T follicular helper cell (primary cell): Measurements from ENCODE around the gene NUP62CL.
A peak's percentile ranks its signal among the peaks of the same experiment; 100 is the strongest.
"Not testable (repeated sequence)": the region's sequence is repeated elsewhere in the genome, so short reads cannot be mapped to it uniquely, and the experiment has no call there.

Experiments used
- DNase-seq: peaks from one replicate; pipeline ENCODE4 v3.0.0-alpha.2; 2020; ENCODE audit warnings: low read depth
- total RNA-seq, 2 experiments: gene quantifications; one replicate each; lab custom pipeline; 2026; lab: John Stamatoyannopoulos, UW

Gene NUP62CL, protein sequence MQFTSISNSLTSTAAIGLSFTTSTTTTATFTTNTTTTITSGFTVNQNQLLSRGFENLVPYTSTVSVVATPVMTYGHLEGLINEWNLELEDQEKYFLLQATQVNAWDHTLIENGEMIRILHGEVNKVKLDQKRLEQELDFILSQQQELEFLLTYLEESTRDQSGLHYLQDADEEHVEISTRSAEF
- 0.70 to 1.3 reads per million in 2 experiments for total RNA-seq

DNA sequence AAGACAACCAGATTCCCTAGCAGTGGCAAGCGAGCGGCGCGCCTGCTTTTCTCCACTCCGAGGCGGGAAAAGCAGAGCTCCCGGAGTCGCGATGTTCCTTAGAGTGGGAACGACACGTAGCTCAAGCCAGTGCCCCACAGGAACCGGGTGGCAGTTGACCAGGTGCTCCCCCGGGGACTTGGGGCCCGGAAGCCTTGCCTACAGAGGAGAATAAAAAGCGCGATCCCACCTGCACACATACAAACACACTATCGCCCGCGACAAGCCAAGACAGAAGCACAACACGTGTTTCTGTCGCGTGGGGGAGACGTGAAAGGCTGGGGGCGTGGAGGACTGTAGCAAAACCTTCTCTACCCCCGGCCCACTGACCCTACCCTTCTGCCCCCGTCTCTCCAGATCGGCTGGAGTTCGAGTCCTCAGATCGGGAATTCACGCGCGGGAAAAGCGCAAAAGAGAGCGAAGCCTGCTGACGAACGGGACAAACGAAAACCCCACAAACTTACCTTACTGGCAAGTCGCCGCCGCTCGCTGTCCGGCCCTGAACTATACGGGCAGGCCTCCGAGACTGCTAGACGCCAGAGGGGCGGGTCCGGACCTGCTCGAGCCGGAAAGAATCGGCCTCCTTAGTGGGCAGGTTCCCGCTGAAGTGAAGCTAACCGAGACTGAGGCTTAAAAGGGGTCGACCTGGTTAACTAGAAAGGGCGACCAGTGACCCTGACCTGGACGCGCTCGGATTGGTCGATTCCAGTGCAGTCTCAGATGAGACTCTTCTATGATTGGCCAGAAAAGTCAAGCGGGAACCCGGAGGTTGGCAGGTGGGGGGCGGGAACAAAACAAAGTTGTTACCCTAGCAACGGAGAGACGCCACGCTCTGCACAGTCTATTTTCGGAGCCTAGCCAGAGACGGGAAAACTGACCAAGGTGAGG, at the start of gene NUP62CL, which contains the start of gene DNAAF6:
Gene NUP62CL (minus strand): TSS at position 664 of the 927 bp plus-strand sequence. CDS start 31,287 bp downstream, outside the sequence.
Gene DNAAF6 (plus strand): TSS at position 842 of the 927 bp plus-strand sequence. CDS start 6,265 bp downstream, outside the sequence.
- peak; percentile 53 for DNase-seq

- no peak for DNase-seq
Observed at GRCh38 chrX:107228486-107228819, 22.2 kb upstream of the NUP62CL start.

GRCh38 chrX:107227780-107228485, 21.7 kb upstream of the NUP62CL start:
- DNase-seq = no peak

GRCh38 chrX:107226757-107227156, 20.5 kb upstream of the NUP62CL start:
- DNase-seq = no peak

- DNase-seq = no peak
Observed at GRCh38 chrX:107213477-107213876, 7.2 kb upstream of the NUP62CL start.

- DNase-seq = no peak
Observed at GRCh38 chrX:107207943-107208342, 1.7 kb upstream of the NUP62CL start.

GRCh38 chrX:107207089-107207488, 856 bp upstream of the NUP62CL start:
- no peak for DNase-seq

GRCh38 chrX:107206697-107207065, 448 bp upstream of the NUP62CL start:
- DNase-seq = no peak

GRCh38 chrX:107204068-107204605, 2.1 kb downstream of the NUP62CL start:
- no peak for DNase-seq

GRCh38 chrX:107199491-107199890, 6.7 kb downstream of the NUP62CL start:
- no peak for DNase-seq

GRCh38 chrX:107198074-107198473, 8.2 kb downstream of the NUP62CL start:
- not testable (repeated sequence) for DNase-seq

- DNase-seq = no peak
Observed at GRCh38 chrX:107197319-107197718, 8.9 kb downstream of the NUP62CL start.

GRCh38 chrX:107171369-107172102, 34.7 kb downstream of the NUP62CL start:
- DNase-seq = no peak

GRCh38 chrX:107168712-107169111, 37.5 kb downstream of the NUP62CL start:
- no peak for DNase-seq

DNA sequence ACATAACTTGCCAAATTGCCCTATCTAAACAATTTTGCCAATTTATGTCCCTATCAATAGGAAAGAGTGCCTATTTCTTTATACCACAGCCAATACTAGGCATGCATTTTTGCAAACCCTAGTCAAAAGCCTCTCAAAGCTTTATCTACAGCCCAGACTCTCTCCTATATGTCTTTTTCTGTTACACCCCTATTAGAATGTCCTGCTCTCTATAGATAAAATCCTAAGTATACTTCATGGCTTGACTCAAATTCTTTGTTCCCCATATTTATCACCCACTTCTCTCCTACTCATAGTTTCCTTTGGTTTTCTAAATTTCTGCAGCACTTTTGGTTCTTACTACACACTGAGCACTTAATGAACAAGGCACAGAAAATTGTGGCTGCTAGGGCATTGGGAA, 38.0 kb downstream of the NUP62CL start:
- no peak for DNase-seq

- no peak for DNase-seq
Observed at GRCh38 chrX:107167163-107167921, 38.9 kb downstream of the NUP62CL start.

- not testable (repeated sequence) for DNase-seq
Observed at GRCh38 chrX:107157618-107158017, 48.6 kb downstream of the NUP62CL start.

DNA sequence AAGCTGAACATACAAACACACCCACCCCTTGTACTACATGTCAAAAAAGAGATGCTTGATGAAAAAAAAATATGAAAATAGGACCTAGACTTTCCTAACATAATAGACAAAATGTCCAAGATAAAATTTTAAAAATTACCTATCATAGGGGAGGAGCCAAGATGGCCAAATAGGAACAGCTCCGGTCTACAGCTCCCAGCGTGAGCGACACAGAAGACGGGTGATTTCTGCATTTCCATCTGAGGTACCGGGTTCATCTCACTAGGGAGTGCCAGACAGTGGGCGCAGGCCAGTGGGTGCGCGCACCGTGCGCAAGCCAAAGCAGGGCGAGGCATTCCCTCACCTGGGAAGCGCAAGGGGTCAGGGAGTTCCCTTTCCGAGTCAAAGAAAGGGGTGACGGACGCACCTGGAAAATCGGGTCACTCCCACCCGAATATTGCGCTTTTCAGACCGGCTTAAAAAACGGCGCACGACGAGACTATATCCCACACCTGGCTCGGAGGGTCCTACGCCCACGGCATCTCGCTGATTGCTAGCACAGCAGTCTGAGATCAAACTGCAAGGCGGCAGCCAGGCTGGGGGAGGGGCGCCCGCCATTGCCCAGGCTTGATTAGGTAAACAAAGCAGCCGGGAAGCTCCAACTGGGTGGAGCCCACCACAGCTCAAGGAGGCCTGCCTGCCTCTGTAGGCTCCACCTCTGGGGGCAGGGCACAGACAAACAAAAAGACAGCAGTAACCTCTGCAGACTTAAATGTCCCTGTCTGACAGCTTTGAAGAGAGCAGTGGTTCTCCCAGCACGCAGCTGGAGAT, 50.4 kb downstream of the NUP62CL start:
- DNase-seq = not testable (repeated sequence)

DNA sequence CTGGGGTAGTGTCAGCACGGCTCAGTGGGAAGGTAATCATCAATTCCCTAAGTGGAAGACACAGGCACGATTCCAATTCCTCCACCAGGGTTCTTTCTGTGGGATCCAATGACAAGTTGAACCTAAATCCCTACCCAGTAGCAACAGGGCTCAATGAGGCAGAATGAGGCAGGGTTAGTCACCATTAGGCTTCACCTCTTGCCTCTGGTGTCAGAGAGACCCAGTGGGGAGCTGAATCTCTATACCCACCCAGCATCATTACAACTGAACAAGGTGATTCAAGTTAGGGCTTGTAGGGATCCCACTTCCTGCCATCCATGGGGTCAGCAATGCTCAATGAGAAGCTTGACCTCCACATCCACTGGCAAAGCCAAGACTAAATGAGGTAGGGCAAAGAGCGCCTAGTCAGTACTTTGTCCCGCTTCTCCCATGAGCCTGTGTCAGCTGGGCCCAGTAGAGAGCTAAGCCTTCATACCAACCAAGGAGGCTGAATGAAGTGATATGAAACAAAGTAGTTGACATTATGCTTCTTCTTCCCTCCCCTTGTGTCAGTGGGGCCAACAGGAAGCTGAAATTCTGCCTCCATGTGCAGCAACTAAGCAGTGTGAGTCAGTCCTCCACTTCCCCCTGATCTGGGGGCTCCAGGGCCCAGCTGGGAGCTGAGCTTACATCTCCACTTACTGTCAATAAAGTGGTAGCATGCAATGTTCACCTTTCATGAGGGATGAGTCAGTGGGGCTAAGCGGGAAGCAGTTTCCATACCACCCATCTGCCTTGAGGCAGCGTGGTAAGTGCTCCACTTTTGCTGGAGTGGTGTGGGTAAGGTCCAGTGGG, 51.2 kb downstream of the NUP62CL start:
- DNase-seq = no peak
